NCI-H2171 (cell line): ENCODE measurements around the gene ABCB11.
"Not testable (repeated sequence)": the region's sequence is repeated elsewhere in the genome, so short reads cannot be mapped to it uniquely, and the experiment has no call there.

Experiments used
- DNase-seq: peaks from one replicate; lab custom pipeline; 2025; lab: John Stamatoyannopoulos, UW

The ABCB11 gene

GRCh38 chr2:168890006-168890782, 140.9 kb downstream of the ABCB11 start, which contains the start of gene SPC25:
Gene SPC25 (minus strand): TSS chr2:168890430. CDS start chr2:168889519, 911 bp downstream.
- peak; percentile 91 for DNase-seq

- no peak for DNase-seq
Measured at GRCh38 chr2:168889635-168890005, 141.5 kb downstream of the ABCB11 start.

GRCh38 chr2:168884975-168885374, 146.1 kb downstream of the ABCB11 start:
- DNase-seq = no peak

- DNase-seq = not testable (repeated sequence)
Measured at GRCh38 chr2:168882163-168882562, 149.0 kb downstream of the ABCB11 start.

- DNase-seq = no peak
Measured at GRCh38 chr2:168874368-168875054, 156.6 kb downstream of the ABCB11 start.

GRCh38 chr2:168870824-168871223, 160.3 kb downstream of the ABCB11 start:
- DNase-seq = not testable (repeated sequence)
